ENCODE measurements around the gene NKD1.
A peak's percentile ranks its signal among the peaks of the same experiment; 100 is the strongest.

The NKD1 gene

GRCh38 chr16:50694206-50694605, 146.0 kb downstream of the NKD1 start:
- Histone ChIP-seq H4K20me1 (ENCODE audit: insufficient read depth, low read length) (no peaks in the 10 kb centered on the region), H2AFZ (ENCODE audit: low read depth, low read length) (no peak overlapping the region), H3K9me3 (ENCODE audit: insufficient read depth, low read length) (no peaks in the 10 kb centered on the region), H3K36me3 (replicated peaks; ENCODE audit: low read depth, low read length) (no peaks in the 10 kb centered on the region), H3K4me2 (ENCODE audit: low read length) (peak overlapping the region; percentile 64), H3K4me3 (ENCODE audit: low read length) (peak overlapping the region; percentile 74; the same call in 1 of the 2 replicates), H3K27ac (ENCODE audit: low read length) (no peak overlapping the region), H3K27me3 (ENCODE audit: low read depth, low read length) (no peaks in the 10 kb centered on the region), H3K9ac (ENCODE audit: low read length) (no peak overlapping the region), H3K79me2 (ENCODE audit: low read length) (no peaks in the 10 kb centered on the region), H3K4me1 (ENCODE audit: low read length) (peaks cover 46% of the 10 kb centered on the region)
- TF ChIP-seq EZH2phosphoT487 (IDR thresholded peaks at IDR 0.05; ENCODE audit: low read depth) (no peak), CTCF (IDR thresholded peaks at IDR 0.05; ENCODE audit: low read depth, low read length) (no peak)

- Histone ChIP-seq H2AFZ (ENCODE audit: low read depth, low read length) (no peak overlapping the region), H3K9me3 (ENCODE audit: insufficient read depth, low read length) (no peaks in the 10 kb centered on the region), H3K4me1 (ENCODE audit: low read length) (peaks cover 55% of the 10 kb centered on the region), H3K9ac (ENCODE audit: low read length) (no peak overlapping the region), H4K20me1 (ENCODE audit: insufficient read depth, low read length) (no peaks in the 10 kb centered on the region), H3K27me3 (ENCODE audit: low read depth, low read length) (no peaks in the 10 kb centered on the region), H3K4me2 (ENCODE audit: low read length) (no peak overlapping the region), H3K79me2 (ENCODE audit: low read length) (no peaks in the 10 kb centered on the region), H3K36me3 (replicated peaks; ENCODE audit: low read depth, low read length) (no peaks in the 10 kb centered on the region), H3K4me3 (ENCODE audit: low read length) (no peak overlapping the region), H3K27ac (ENCODE audit: low read length) (no peak overlapping the region)
- TF ChIP-seq CTCF (IDR thresholded peaks at IDR 0.05; ENCODE audit: low read depth, low read length): no peak
- no peak for TF ChIP-seq EZH2phosphoT487 (IDR thresholded peaks at IDR 0.05; ENCODE audit: low read depth)
Measured at GRCh38 chr16:50695017-50696000, 147.1 kb downstream of the NKD1 start.

GRCh38 chr16:50696126-50696525, 147.9 kb downstream of the NKD1 start:
- no peak overlapping the region for H3K9ac ChIP-seq (ENCODE audit: low read length)

More at GRCh38 chr16:50696126-50696525, 147.9 kb downstream of the NKD1 start:
- TF ChIP-seq EZH2phosphoT487 (IDR thresholded peaks at IDR 0.05; ENCODE audit: low read depth) (no peak), CTCF (IDR thresholded peaks at IDR 0.05; ENCODE audit: low read depth, low read length) (no peak)
- Histone ChIP-seq H3K27me3 (ENCODE audit: low read depth, low read length) (no peaks in the 10 kb centered on the region), H3K79me2 (ENCODE audit: low read length) (no peaks in the 10 kb centered on the region), H3K4me2 (ENCODE audit: low read length) (no peak overlapping the region), H3K27ac (ENCODE audit: low read length) (no peak overlapping the region), H3K9me3 (ENCODE audit: insufficient read depth, low read length) (no peaks in the 10 kb centered on the region), H4K20me1 (ENCODE audit: insufficient read depth, low read length) (no peaks in the 10 kb centered on the region), H3K4me3 (ENCODE audit: low read length) (no peak overlapping the region), H3K4me1 (ENCODE audit: low read length) (peaks cover 55% of the 10 kb centered on the region), H2AFZ (ENCODE audit: low read depth, low read length) (no peak overlapping the region), H3K36me3 (replicated peaks; ENCODE audit: low read depth, low read length) (no peaks in the 10 kb centered on the region)
